H1 (cell line): ENCODE results near the gene SHROOM3. TPM values are rescaled to one million over a fixed set of nuclear protein-coding genes. Genes with fewer than 3 reads are reported as not detected.

Experiments used
- CTCF ChIA-PET: fragments of 300-600 bp; sonication (Branson Sonifier 250); formaldehyde crosslinking; loops from one replicate; lab custom pipeline; 2021; ENCODE audit not compliant: partially characterized antibody; lab: Charles Lee
- POLR2A ChIA-PET: fragments of 300-600 bp; sonication (Branson Sonifier 250); formaldehyde crosslinking; loops from one replicate; lab custom pipeline; 2021; ENCODE audit warnings: inconsistent platforms; ENCODE audit not compliant: partially characterized antibody; lab: Charles Lee
- DNase-seq, 2 experiments: peaks; one replicate each; pipeline versions ENCODE4 v3.0.0 to v3.0.0-alpha.2; 2010 to 2022; ENCODE audit warnings: low spot score in 2 of 2, low read depth in 1 of 2, mixed read lengths in 1 of 2
- FAIRE-seq: peaks from 2 replicates; lab custom pipeline; 2011; peaks lifted over from hg19 to GRCh38; lab: Jason Lieb, UNC
- H2AFZ ChIP-seq: 2 replicates; pipeline ENCODE4 v1.8.1; 2012; ENCODE audit warnings: low read length, inconsistent platforms
- H2AK5ac ChIP-seq: 2 replicates; pipeline ENCODE4 v1.6.1; 2013; ENCODE audit warnings: low read depth, low read length
- H2BK120ac ChIP-seq: replicated peaks from 2 replicates; pipeline ENCODE3; 2013; ENCODE audit warnings: low read depth, low read length, inconsistent platforms
- H2BK12ac ChIP-seq: 2 replicates; pipeline ENCODE4 v1.6.1; 2013; ENCODE audit warnings: low read depth, low read length
- H2BK15ac ChIP-seq: 2 replicates; pipeline ENCODE4 v1.6.1; 2013; ENCODE audit warnings: low read length
- H2BK20ac ChIP-seq: 2 replicates; pipeline ENCODE4 v1.6.1; 2013; ENCODE audit warnings: low read length
- H2BK5ac ChIP-seq: 2 replicates; pipeline ENCODE4 v1.6.1; 2013; ENCODE audit warnings: low read depth, low read length
- H3K14ac ChIP-seq: 2 replicates; pipeline ENCODE4 v1.6.1; 2013; ENCODE audit warnings: inconsistent platforms; ENCODE audit not compliant: insufficient read length
- H3K18ac ChIP-seq: 2 replicates; pipeline ENCODE4 v1.6.1; 2013; ENCODE audit warnings: low read length; ENCODE audit errors: extremely low read depth
- H3K23ac ChIP-seq: 2 replicates; pipeline ENCODE4 v1.6.1; 2013; ENCODE audit warnings: inconsistent platforms; ENCODE audit not compliant: insufficient read length
- H3K23me2 ChIP-seq: 2 replicates; pipeline ENCODE4 v1.6.1; 2013; ENCODE audit warnings: low read depth, low read length
- H3K27ac ChIP-seq: 2 replicates; pipeline ENCODE4 v1.6.1; 2011; ENCODE audit warnings: low read depth, low read length, inconsistent platforms
- H3K27me3 ChIP-seq, 4 experiments: replicated peaks in 1 of 4; 1 replicate in 1 of 4; 2 replicates in 3 of 4; pipeline versions ENCODE4 v1.6.1 to v1.8.1; 2011 to 2013; ENCODE audit warnings: low read length in 3 of 4, mild to moderate bottlenecking in 3 of 4, inconsistent platforms in 2 of 4, mixed read lengths in 2 of 4, moderate library complexity in 1 of 4; ENCODE audit not compliant: control insufficient read depth in 3 of 4, insufficient read depth in 3 of 4; ENCODE audit errors: extremely low read depth in 1 of 4
- H3K36me3 ChIP-seq, 4 experiments: 2 replicates each; pipeline versions ENCODE4 v1.6.1 to v1.8.1; 2011 to 2013; ENCODE audit warnings: mild to moderate bottlenecking in 4 of 4, low read length in 3 of 4, moderate library complexity in 2 of 4, control low read depth in 1 of 4, inconsistent platforms in 1 of 4; ENCODE audit not compliant: insufficient read depth in 4 of 4, control insufficient read depth in 2 of 4
- H3K4ac ChIP-seq: replicated peaks from 2 replicates; pipeline ENCODE3; 2013; ENCODE audit warnings: low read length, low read depth, mixed read lengths, inconsistent platforms; ENCODE audit not compliant: insufficient read length
- H3K4me1 ChIP-seq, 4 experiments: replicated peaks in 1 of 4; 1 replicate in 1 of 4; 2 replicates in 3 of 4; pipeline versions ENCODE4 v1.6.1 to v1.8.1; 2011 to 2013; ENCODE audit warnings: low read length in 3 of 4, inconsistent platforms in 2 of 4, mixed read lengths in 1 of 4; ENCODE audit not compliant: insufficient read depth in 4 of 4, control insufficient read depth in 3 of 4
- H3K4me2 ChIP-seq, 2 experiments: 2 replicates each; pipeline versions ENCODE4 v1.6.1 to v1.8.1; 2011 to 2013; ENCODE audit warnings: low read depth in 2 of 2, low read length in 2 of 2, control low read depth in 1 of 2, inconsistent platforms in 1 of 2, mild to moderate bottlenecking in 1 of 2; ENCODE audit not compliant: insufficient read depth in 1 of 2
- H3K4me3 ChIP-seq, 4 experiments: fragments of 200-600, 300-600 bp in 1 of 4; sonication (generic), shearing (Covaris generic), sonication (Bioruptor Twin) in 1 of 4; 2 replicates each; pipeline versions ENCODE4 v1.5.1 to v1.8.1; 2011 to 2016; ENCODE audit warnings: low read length in 4 of 4, low read depth in 3 of 4, control low read depth in 2 of 4, inconsistent platforms in 2 of 4, mild to moderate bottlenecking in 2 of 4, mixed read lengths in 1 of 4, moderate library complexity in 1 of 4; ENCODE audit not compliant: insufficient read depth in 2 of 4; ENCODE audit errors: extremely low read depth in 1 of 4
- H3K56ac ChIP-seq: replicated peaks from 2 replicates; pipeline ENCODE3; 2013; ENCODE audit warnings: low read depth, mild to moderate bottlenecking, mixed read lengths, low read length, inconsistent platforms; ENCODE audit not compliant: insufficient read length
- H3K79me1 ChIP-seq: 2 replicates; pipeline ENCODE4 v1.6.1; 2013; ENCODE audit warnings: low read depth, low read length, control low read depth
- H3K79me2 ChIP-seq, 2 experiments: 2 replicates each; pipeline versions ENCODE4 v1.6.1 to v1.8.1; 2012 to 2013; ENCODE audit warnings: low read length in 2 of 2, mild to moderate bottlenecking in 2 of 2, inconsistent platforms in 1 of 2; ENCODE audit not compliant: insufficient read depth in 2 of 2, control insufficient read depth in 1 of 2
- H3K9ac ChIP-seq, 4 experiments: replicated peaks in 1 of 4; 1 replicate in 1 of 4; 2 replicates in 3 of 4; pipeline versions ENCODE4 v1.6.1 to v1.8.1; 2011 to 2013; ENCODE audit warnings: low read depth in 3 of 4, low read length in 3 of 4, control low read depth in 2 of 4, mild to moderate bottlenecking in 2 of 4, moderate library complexity in 2 of 4, inconsistent platforms in 1 of 4; ENCODE audit errors: extremely low read depth in 1 of 4
- H3K9me3 ChIP-seq, 2 experiments: 2 replicates each; pipeline versions ENCODE4 v1.6.1 to v1.8.1; 2012 to 2013; ENCODE audit warnings: mild to moderate bottlenecking in 2 of 2, moderate library complexity in 2 of 2, control low read depth in 1 of 2, inconsistent platforms in 1 of 2, low read depth in 1 of 2, low read length in 1 of 2, mixed read lengths in 1 of 2; ENCODE audit not compliant: insufficient read depth in 2 of 2
- H4K20me1 ChIP-seq, 2 experiments: replicated peaks in 1 of 2; 2 replicates each; pipeline versions ENCODE3 to v1.8.1; 2011 to 2013; ENCODE audit warnings: inconsistent platforms in 2 of 2, low read length in 2 of 2, mild to moderate bottlenecking in 1 of 2; ENCODE audit not compliant: insufficient read depth in 2 of 2, control insufficient read depth in 1 of 2
- H4K5ac ChIP-seq: 2 replicates; pipeline ENCODE4 v1.6.1; 2013; ENCODE audit warnings: low read length, low read depth, mixed read lengths, inconsistent platforms; ENCODE audit not compliant: insufficient read length
- H4K8ac ChIP-seq: 2 replicates; pipeline ENCODE4 v1.8.0; 2013; ENCODE audit warnings: mild to moderate bottlenecking, moderate library complexity, low read length, inconsistent platforms; ENCODE audit not compliant: insufficient read depth; ENCODE audit errors: extremely low read depth
- H4K91ac ChIP-seq: replicated peaks from 2 replicates; pipeline ENCODE3; 2013; ENCODE audit warnings: low read length, mixed read lengths, inconsistent platforms; ENCODE audit not compliant: insufficient read length
- BACH1 ChIP-seq: IDR thresholded peaks from 2 replicates; pipeline ENCODE4 v1.6.1; 2012; ENCODE audit warnings: low read length, improper control_type of control experiment
- BRCA1 ChIP-seq: IDR thresholded peaks from 2 replicates; pipeline ENCODE4 v1.6.1; 2012; ENCODE audit warnings: low read depth, low read length, improper control_type of control experiment
- CBX5 ChIP-seq: fragments of 300-800, 300-1000 bp; sonication (generic); IDR thresholded peaks from 2 replicates; pipeline ENCODE4 v1.7.1; 2016; ENCODE audit warnings: antibody characterized with exemption, low read length, low read depth
- EZH2 ChIP-seq: fragments of 200-600 bp; sonication (generic); IDR thresholded peaks from 2 replicates; pipeline ENCODE4 v1.7.1; 2012; ENCODE audit warnings: low read depth, mild to moderate bottlenecking, moderate library complexity, low read length, inconsistent platforms; ENCODE audit not compliant: severe bottlenecking
- JUND ChIP-seq: IDR thresholded peaks from 2 replicates; pipeline ENCODE4 v1.6.1; 2011; ENCODE audit warnings: mild to moderate bottlenecking, improper control_type of control experiment, low read length
- KDM1A ChIP-seq: fragments of 200-600, 300-600 bp; sonication (generic); IDR thresholded peaks from 2 replicates; pipeline ENCODE4 v1.7.1; 2016; ENCODE audit warnings: mild to moderate bottlenecking, low read length, borderline replicate concordance
- KDM4A ChIP-seq: IDR thresholded peaks from one replicate; pipeline ENCODE4 v1.7.1; 2012; ENCODE audit warnings: low read depth, mild to moderate bottlenecking, moderate library complexity, low read length, inconsistent platforms; ENCODE audit not compliant: severe bottlenecking
- KDM5A ChIP-seq: fragments of 200-600 bp; IDR thresholded peaks from 2 replicates; pipeline ENCODE4 v1.7.1; 2012; ENCODE audit warnings: mild to moderate bottlenecking, low read length, inconsistent platforms, mixed read lengths
- MAFK ChIP-seq: IDR thresholded peaks from 2 replicates; pipeline ENCODE4 v1.6.1; 2012; ENCODE audit warnings: low read depth, mild to moderate bottlenecking, improper control_type of control experiment, low read length
- SIX5 ChIP-seq: IDR thresholded peaks from 2 replicates; pipeline ENCODE4 v1.6.1; 2011; ENCODE audit warnings: mild to moderate bottlenecking, low read depth, low read length
- SP4 ChIP-seq: IDR thresholded peaks from 2 replicates; pipeline ENCODE4 v1.6.1; 2012; ENCODE audit warnings: low read length, inconsistent platforms
- TAF1 ChIP-seq: IDR thresholded peaks from 2 replicates; pipeline ENCODE4 v1.6.1; 2011; ENCODE audit warnings: mild to moderate bottlenecking, low read depth, low read length
- TCF12 ChIP-seq: IDR thresholded peaks from 2 replicates; pipeline ENCODE4 v1.6.1; 2011; ENCODE audit warnings: low read depth, mild to moderate bottlenecking, low read length
- WGBS, 2 experiments: shearing (Covaris generic) in 1 of 2; methylation state at CpG; one replicate each; pipeline versions ENCODE4 v1.1.6 to v1.1.7; 2013 to 2015; ENCODE audit warnings: low lambda C conversion rate in 2 of 2, mixed read lengths in 2 of 2, inconsistent platforms in 1 of 2, low coverage in 1 of 2, missing lambda C conversion rate in 1 of 2; ENCODE audit not compliant: insufficient replicate concordance in 2 of 2, insufficient coverage in 1 of 2, insufficient read length in 1 of 2; ENCODE audit errors: extremely low coverage in 1 of 2, missing lambda C conversion rate in 1 of 2; 5-methylcytosine and 5-hydroxymethylcytosine counted together
- polyA plus RNA-seq, 7 experiments: library from polyadenylated mRNA; depleted of rRNA in 3 of 7; stranded (reverse) in 5 of 7; unstranded in 2 of 7; fragments of >200 nt in 5 of 7; fragments of 200-250 nt in 2 of 7; gene quantifications; 1 replicate in 5 of 7; 2 replicates in 1 of 7; 4 replicates in 1 of 7; pipeline versions ENCODE4 v1.2.1 to v1.2.3, GENCODE V29; 2011 to 2013; ENCODE audit warnings: missing spikeins in 2 of 7, mixed read lengths in 2 of 7
- total RNA-seq: library from RNA; stranded (reverse); fragmentation: NEBNext Ultra II Directional; extraction: Animal tissue kit (Norgen Biotek cat#: 25700); gene quantifications from 2 replicates; pipeline ENCODE4 v1.2.1, GENCODE V29; 2021
- TF ChIP-seq, protein P1 (sequence below): IDR thresholded peaks from 2 replicates; pipeline ENCODE4 v1.6.1; 2012; ENCODE audit warnings: low read length, inconsistent platforms

The SHROOM3 gene
- total and polyA plus RNA-seq, 2 of the 8 experiments (the other 6 are each of a cell fraction or from before 2014, with no cell fraction given) = 15.8 to 34.0 TPM

DNA sequence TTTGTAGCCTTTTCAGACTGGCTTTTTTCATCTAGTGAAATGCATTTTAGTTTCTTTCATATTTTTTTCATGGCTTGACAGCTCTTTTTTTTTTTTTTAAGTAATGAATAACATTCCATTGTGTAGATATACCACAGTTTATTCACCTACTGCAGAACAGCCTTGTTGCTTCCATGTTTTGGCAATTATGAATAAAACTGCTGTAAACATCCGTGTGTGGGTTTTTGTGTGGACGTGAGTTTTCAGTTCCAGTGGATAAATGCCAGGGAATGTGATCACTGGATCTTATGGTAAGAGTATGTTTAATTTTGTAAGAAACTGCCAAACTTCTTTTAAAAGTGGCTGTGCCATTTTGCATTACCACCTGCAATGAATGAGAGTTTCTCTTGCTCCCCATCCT is 302.2 kb downstream of the SHROOM3 start:
- Histone ChIP-seq H2BK12ac (no peak overlapping the region), H3K79me1 (no peaks in the 10 kb centered on the region), H4K91ac (no peak overlapping the region), H3K23me2 (no peaks in the 10 kb centered on the region), H3K79me2 (peaks cover 0 to 4% of the 10 kb centered on the region in 2 experiments; a peak in 1 of 4 replicates), H3K18ac (no peak overlapping the region), H2AK5ac (no peak overlapping the region), H4K8ac (no peak overlapping the region), H3K23ac (no peak overlapping the region), H3K9ac (no peak overlapping the region), H2AFZ (no peak overlapping the region), H3K36me3 (peaks cover 6 to 32% (median 21%) of the 10 kb centered on the region in 4 experiments; a peak in 6 of 8 replicates), H3K4me3 (no peak overlapping the region), H3K27ac (no peak overlapping the region), H2BK5ac (no peak overlapping the region), H3K9me3 (no peaks in the 10 kb centered on the region), H3K4me2 (no peak overlapping the region), H2BK20ac (no peak overlapping the region), H4K20me1 (peaks cover 0 to 2% of the 10 kb centered on the region in 2 experiments), H3K4ac (no peak overlapping the region), H3K14ac (no peak overlapping the region), H4K5ac (no peak overlapping the region), H2BK120ac (no peak overlapping the region), H3K56ac (no peak overlapping the region), H3K27me3 (no peaks in the 10 kb centered on the region), H2BK15ac (no peak overlapping the region), H3K4me1 (peaks cover 5 to 15% (median 8%) of the 10 kb centered on the region in 4 experiments; a peak in 6 of 7 replicates)
- peak; percentile 36 for FAIRE-seq
- 95% methylated on average over 2 of the region's 2 CpGs; no CpG with 5 or more reads in 1 of the 2 experiments for WGBS, 2 experiments
- DNase-seq = no peak
- ChIA-PET POLR2A (no interaction called here), CTCF (interaction anchor here (0.6 to 1.7 kb wide), 2 partner anchors 29 to 199 kb away, joined by 3 read pairs; no protein-coding TSS in a partner anchor)
- TF ChIP-seq KDM1A (no peak), CBX5 (no peak), SP4 (no peak), SIX5 (no peak), TAF1 (no peak), MAFK (no peak), KDM5A (no peak), JUND (no peak), TCF12 (no peak), EZH2 (no peak), BRCA1 (no peak), KDM4A (no peak), BACH1 (no peak)
- TF ChIP-seq, protein P1, sequence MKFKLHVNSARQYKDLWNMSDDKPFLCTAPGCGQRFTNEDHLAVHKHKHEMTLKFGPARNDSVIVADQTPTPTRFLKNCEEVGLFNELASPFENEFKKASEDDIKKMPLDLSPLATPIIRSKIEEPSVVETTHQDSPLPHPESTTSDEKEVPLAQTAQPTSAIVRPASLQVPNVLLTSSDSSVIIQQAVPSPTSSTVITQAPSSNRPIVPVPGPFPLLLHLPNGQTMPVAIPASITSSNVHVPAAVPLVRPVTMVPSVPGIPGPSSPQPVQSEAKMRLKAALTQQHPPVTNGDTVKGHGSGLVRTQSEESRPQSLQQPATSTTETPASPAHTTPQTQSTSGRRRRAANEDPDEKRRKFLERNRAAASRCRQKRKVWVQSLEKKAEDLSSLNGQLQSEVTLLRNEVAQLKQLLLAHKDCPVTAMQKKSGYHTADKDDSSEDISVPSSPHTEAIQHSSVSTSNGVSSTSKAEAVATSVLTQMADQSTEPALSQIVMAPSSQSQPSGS = no peak
